Kidney tubule cell (primary cell): ENCODE data around the gene AXL.
A peak's percentile ranks its signal among the peaks of the same experiment; 100 is the strongest.
"Not testable (repeated sequence)": the region's sequence is repeated elsewhere in the genome, so short reads cannot be mapped to it uniquely, and the experiment has no call there.

Source experiments
- DNase-seq: peaks from one replicate; pipeline ENCODE4 v3.0.0-alpha.2; 2018; ENCODE audit warnings: low spot score

AXL gene

DNA sequence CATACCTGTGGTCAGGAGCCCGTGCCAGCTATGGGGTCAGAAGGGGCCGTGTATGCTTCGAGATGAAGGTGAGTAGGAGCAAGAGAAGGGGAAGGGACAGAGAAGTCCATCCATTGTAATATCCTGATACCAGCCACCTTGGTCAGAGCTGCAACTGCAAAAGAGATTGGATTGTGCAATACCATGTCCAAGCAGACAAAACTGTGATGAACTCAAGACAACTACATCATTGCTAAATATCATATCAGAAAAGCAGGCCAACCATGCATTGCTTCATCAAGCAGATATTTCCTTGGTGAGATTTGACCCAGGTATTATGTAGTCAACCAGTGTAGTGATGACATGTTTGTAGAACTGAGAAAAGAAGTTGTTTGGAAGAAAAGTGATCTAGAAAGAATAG lies 57.2 kb downstream of the AXL start:
- DNase-seq = no peak

DNA sequence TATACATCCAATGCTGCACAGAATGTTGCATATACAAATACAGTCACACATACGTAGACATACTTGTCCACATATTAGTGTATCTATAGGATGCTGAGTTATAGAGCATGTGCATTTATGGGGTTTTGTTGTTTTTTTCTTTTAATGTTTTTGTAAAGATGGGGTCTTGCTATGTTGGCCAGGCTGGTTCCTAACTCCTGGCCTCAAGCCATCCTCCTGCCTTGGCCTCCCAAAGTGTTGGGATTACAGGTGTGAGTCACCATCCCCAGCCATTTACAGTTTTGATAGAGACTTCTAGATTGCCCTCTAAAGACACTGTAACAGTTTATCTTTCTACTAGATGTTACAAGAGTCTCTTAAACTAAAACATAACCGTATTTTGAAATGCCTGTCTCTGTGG lies 59.5 kb downstream of the AXL start:
- no peak for DNase-seq

DNA sequence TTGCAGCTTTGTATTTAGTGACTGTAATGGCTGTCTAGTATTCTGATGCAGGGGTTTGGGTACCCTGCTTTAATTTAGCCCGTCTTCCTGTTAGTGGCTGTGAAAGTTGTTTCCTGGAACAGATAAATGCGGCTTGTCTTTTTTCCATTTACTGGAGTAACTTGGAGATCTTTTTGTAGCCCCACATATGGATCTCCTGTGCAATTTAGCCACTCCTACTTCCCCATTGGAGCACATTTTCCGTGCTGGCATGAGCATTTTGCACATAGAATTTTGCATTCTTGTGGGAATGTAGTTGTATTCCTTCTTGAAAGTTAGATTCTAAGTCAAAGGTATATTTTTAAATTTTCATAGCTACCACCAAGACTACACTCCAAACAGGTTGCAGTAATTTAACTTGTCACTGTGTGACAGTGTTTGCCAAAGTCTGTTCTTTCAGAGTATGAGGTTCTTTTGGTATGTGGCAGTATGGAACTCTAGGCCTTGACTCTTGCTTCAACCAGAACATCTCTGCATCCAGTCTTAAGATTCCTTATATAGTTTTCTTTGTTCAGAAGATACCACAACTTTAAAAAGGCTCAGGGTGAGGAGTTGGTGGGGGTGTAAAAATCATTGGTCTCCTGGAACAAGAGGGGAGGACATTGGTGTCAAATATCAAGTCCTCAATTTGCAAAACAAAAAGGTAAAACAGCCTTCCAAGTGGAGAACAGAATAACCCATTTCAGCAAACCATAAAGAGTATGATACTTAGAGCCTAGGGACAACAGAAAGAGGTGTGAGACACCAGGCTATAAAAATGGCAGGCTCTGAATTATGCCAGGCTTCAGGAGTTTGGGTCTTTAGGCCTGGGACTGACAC lies 69.9 kb downstream of the AXL start:
- DNase-seq = no peak

DNA sequence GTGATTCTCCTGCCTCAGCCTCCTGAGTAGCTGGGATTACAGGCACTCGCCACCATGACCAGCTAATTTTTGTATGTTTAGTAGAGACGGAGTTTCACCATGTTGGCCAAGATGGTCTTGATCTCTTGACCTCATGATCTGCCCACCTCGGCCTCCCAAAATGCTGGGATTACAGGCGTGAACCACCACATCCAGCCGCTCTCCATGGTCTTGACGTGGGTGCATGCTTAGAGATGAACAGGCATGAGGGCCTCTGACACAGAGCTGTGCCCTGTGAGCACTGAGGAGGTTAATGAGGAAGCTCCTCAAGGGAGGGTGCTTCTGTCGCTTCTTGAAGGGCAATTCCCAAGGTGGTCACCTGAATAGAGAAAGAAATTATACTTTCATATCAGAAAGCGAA lies 70.8 kb downstream of the AXL start:
- DNase-seq = not testable (repeated sequence)

DNA sequence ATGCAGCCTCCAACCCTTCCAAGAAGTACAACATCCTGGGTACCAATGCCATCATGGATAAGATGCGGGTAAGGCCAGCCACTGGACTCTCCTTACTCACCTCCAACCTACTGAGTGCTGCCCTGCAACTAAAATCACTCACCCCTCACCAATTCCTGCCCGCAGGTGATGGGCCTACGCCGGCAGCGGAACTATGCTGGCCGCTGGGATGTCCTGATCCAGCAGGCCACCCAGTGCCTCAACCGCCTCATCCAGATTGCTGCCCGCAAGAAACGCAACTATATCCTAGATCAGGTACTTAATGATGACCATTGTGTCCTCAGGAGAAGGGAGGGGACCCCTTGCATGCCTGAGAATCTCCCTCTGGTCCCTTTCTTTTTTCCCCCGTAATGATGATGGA lies 75.4 kb downstream of the AXL start:
- DNase-seq = no peak

DNA sequence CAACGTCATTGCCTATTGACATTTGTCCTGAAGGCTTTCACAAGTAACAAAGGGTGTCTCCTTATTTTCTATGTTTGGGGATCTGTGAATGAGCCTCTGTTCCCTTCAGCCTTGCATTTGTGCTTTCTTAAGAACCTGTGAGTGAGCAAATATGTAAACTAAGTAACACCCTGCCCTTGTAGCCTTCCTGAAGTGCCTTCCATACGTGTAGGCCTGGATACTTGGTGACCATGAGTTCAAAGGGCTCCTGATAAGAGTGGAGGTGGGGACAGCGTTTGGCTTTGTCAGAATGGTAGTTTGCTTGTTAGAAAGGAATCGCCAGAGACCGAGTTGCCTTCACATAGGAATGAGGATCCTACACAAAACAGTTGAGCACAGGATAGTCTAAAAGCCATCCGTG lies 76.5 kb downstream of the AXL start:
- DNase-seq = no peak

DNA sequence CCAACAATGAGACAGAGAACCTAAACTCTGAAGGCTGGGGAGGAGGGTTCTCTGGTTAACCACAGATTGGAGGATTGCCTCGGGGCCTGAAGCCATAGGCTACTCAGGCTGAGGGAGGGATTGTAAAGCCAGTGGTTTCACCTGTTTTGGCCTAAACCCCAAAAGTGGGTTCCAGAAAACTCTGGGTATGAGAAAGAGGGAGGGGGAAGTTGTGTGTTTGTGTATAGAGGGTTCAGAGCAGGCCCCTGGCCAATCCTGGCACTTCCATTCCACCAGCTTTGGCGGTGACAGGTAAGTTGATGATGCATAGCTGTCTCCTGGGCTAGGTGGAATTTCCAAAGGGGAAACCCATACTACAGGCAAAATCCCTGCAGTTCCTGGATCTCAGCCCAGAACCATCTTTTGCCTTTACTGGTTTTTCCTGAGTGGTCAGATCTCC lies 77.4 kb downstream of the AXL start:
- DNase-seq = peak; percentile 82

DNA sequence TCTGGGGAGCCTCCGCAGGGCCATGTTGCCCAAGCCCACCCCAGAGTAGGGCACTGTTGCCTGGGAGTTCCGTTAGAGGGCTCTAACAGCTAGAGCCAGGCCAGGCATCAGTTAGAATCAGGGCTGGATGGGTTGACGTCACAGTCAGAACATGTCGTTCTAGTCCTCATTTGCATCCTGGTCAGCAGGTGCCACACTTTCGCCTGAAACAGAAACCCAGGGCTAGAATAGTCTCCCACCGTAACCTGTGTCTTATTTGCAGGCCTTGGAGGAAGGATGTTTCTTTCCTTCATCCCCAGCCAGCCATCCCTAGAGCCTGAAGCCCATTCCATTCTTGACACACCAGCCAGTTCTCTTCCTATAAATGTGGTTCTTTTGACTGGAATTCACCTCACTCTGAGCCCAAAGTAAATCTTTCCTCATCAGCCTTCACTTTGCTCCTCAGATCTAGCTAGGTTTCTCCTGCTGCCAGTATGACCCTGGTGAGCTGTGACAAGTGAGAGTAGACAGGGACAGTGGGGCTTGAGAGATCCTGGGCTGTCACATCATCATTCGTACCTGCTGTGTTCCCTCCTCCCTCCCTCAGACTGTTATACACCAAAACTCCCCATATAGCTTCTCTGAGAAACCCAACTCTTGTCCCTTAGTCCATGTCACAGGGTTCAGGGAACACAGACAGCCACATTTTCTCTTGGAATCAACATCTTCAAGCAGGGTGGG lies 78.8 kb downstream of the AXL start:
- DNase-seq = no peak

DNA sequence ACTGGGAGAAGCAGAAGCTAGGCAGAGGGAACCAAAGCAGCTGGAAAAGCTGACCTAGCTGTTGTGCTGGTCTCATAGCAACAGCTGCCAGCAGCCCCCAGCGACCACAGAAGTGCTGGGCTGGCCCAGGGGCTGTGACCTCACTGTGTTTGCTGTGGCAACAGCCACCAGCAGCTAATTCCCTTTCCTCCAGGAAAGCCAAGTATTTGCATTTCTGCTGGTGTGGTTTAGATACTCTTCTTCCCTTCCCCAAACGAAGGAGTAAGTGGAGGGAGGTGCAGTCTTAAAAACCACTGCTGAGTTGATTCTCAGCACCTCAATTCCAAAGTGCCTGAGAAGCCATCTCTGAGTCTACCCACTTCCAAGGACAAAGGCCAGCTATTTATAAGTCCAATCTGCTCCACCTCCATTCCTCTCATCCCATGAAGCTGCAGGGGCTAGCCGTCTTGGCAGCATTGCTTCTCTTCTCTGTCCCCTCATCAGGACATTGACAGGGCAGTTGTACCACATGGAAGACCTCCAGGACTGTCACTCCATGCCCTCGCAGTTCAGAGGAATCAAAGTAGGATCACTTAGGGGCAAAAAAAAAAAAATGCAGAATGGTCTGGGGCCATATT lies 79.4 kb downstream of the AXL start:
- peak; percentile 77 for DNase-seq

DNA sequence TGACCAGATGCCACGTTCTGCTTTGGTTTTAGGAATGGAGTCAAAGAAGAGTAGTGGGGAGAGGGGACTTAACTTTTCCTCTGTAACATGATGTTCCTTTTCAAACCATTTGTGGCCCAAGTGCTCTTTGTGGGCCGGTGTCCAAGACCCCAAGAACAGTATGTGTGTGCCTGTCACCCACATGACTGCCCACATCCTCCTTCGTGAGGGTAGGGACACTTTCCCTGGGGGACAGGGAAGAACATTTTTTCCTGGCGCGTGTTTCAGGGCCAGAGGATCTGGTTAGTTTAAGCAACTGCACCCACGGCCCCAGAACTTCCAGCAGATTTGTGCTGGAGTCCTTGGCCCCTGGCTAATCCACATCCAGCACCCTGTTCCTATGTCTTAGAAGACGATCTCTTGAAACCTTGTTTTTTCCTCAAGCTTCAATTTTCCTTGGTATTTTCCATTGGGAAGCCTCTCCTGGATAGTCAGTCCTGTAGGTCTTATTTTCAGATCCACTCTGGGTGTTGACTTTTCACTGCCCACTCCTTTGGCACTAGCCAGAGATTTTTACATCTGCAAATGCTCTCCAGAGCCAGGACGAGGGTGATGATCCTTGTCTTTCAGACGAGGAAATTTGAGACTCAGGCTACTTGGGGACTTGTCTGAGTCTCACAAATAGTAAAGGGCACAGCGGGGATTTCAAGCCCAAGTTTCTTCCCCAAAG lies 80.2 kb downstream of the AXL start:
- no peak for DNase-seq

DNA sequence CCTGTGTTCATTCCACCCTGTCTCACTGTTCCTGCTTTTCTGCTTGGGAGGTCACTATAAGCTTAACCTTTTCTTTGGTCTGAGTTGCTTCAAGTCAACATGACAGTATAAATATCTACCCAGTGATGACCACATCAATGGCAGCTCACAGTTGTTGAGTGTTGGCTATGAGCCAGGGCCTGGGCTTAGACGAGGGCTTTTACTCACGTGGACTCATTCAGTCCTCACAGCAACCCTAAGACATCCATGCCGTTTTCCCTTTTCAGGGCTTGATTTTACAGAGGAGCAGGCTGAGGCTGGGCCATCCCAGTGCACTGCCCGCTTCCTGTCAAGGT lies 80.7 kb downstream of the AXL start:
- peak; percentile 60 for DNase-seq

DNA sequence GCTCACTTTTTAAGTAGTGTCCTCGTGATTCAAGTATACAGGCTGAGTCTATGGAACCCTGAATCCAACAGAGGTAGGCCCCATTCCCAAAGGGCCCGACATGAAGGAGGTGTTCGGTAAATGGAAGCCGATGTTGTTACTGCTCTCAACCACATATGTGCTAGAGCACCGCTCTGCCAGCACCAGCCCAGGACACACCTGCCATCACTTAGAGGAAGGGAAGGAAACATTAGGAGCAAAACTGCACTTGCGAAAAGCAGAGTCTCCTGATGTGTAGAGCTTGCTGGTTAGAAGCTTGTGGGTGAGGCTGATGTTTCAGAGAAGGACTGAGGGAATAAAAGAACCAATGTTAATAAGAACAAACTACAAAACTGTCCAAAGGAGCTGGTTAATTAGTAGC lies 81.5 kb downstream of the AXL start:
- DNase-seq = no peak

DNA sequence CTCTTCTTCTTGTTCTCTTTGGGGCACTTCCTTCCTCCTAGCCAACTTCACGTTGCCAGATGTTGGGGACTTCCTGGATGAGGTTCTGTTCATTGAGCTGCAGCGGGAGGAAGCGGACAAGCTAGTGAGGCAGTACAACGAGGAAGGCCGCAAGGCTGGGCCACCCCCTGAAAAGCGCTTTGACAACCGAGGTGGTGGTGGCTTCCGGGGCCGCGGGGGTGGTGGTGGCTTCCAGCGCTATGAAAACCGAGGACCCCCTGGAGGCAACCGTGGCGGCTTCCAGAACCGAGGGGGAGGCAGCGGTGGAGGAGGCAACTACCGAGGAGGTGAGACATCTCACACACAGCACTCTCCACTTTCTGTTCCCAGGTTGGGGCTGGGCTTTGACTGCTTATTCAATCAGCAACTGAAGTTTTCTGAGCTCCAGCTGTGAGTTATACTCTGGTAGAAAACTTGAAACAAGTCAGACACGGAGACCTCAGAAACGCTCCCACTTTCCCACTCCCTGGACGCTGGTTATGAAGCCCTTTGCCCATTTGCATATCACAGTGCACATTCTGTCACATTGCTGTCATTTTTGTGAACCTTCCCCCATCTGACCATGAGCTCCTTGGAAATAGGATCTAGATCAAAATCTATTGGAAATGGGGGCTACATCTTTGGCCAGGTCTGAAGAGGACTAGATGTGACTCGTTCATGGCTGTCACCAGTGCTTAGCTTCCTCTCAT lies 83.8 kb downstream of the AXL start:
- DNase-seq = no peak

DNA sequence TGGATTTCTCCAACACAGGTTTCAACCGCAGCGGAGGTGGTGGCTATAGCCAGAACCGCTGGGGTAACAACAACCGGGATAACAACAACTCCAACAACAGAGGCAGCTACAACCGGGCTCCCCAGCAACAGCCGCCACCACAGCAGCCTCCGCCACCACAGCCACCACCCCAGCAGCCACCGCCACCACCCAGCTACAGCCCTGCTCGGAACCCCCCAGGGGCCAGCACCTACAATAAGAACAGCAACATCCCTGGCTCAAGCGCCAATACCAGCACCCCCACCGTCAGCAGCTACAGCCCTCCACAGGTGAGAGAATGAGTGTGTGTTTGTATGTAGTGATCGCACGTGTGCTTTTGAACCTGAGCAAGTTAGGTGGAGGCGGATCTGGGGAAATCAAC lies 84.9 kb downstream of the AXL start:
- DNase-seq = no peak

DNA sequence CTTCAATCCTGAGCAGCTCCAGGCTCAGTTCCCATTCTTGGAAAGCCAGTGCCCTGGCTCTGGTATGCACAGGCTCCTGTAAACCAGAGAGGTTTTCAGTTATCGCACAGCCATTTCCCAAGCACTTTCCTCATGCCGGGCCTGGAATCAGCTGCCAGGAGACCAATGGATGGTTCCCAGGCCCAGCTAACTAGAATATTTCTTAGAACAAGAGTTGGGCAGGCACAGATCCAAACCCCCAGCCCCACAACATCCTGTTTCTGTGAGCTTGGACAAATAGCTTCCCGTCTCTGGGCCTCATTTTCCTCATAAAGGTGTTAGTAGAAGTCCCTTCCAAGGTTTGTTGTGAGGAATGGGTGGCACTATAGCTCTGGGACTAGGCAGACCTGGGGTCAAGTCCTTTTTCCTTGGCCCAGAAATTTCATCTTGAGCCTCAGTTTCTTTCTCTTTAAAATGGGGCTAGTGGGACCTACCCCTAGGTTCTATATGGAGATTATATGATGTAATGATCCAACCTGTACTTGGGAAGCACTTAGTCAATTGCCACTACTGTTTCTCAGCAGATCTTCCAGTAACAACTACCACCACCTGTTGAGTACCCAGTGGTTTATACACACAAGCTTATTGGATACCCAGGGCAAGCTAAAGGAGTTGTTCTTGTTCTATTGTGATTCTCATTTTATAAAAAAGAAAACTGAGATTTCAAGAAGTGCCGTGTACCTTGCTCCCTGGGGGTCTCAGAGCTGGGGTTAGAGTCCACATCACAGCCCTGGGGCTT lies 85.9 kb downstream of the AXL start:
- DNase-seq = no peak

DNA sequence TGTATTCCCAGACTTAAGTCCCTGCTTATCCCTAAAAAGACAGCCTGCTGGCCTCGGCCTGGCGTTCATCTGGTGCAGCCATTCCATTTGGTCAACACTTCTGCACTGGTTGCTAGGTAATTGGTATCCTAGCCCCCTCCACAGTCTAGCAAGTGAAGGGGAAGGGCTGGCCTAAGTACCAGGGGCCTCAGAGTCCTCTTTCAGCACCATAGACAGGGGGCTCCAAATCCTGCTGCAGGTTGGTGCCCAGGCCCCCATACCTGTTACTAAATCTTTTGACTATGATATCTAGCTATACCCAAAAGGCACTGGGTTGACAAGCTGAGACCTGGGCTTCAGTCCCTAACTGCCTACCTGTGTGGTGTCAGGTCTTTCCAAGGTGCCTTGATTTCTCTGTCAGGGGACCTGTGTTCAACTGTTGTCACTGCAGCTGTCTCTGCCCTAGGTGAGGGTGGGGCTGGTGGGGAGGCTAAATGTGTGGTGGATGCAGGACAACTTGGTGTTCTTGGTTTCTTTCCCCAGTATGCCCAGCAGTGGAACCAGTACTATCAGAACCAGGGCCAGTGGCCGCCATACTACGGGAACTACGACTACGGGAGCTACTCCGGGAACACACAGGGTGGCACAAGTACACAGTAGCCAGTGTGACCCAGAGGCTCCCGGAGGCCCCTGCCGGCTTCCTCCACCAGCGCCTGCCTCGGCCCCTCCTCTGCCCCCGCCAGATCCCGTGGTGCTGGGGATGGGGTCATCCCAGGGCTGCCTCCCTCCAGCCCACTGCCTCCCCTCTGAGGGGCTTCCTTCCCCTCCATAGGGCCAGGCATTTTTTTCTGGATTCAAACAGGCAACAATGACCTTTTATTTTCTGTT lies 87.1 kb downstream of the AXL start:
- no peak for DNase-seq

DNA sequence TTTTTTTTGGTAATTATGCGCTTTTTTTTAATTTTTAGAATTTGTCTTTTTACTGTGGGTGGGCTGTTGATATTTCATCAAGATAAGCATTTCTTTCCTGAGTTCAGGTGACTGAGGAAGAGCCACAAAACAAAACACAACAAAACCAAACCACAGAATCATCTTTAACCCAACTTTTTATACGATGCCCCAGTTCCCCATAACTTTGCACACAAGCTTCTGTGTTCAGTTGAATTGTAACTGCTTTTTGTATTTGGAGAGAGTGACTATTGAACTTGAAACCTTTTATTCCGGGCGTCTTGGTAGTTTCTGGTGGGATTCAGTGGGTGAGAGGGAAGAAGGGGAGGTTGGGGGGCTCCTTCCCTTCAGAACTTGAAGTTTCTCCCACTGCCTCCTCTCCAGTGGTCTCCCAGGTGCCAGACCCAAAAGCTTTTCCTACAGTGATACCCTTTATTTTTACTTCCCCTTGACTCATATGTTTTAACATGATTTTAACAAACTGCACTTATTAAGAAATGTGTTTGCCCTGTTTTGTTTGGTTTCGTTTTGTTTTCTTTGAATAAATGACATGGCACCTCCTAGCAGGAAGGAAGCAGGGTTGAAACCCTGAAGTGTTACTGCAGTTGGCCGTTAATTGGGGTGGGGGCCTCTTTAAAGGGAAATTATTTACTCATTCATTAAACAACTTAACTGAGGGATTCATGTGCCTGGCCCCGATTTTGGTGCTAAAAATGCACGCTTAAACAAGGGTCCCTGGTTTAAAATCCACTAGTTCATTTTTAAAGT lies 88.3 kb downstream of the AXL start:
- DNase-seq = no peak

DNA sequence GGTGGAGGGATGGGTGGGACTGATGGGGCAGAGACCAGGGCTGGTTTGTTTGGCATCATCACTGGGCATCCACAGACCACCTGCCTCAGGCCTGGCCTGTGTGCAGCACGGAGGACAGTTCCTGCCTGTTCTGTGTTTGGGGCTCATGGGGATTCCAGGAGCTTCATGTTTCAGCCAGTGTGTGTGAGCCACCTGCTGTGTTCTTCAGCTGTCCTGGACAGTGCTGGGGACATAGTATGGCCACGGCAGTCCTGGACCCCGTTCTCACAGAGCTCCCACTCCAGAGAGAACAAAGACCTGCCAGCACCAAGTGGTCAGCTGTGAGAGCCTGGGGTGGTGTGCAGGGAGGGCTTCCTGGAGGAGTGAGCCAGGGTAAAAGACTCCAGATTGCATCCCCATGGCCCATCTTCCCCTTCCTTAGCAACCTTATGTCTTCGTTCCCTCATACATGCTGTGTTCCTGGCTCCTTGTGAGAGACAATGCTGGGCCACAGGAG lies 89.0 kb downstream of the AXL start:
- DNase-seq = no peak
